ENCODE data around the gene INPP4B. TPM values are rescaled to one million over a fixed set of nuclear protein-coding genes. Genes with fewer than 3 reads are reported as not detected.

Gene INPP4B
- total RNA-seq, 1 donor, result 54.2 TPM

GRCh38 chr4:142544594-142544993, 301.5 kb downstream of the INPP4B start:
- no peak for TF ChIP-seq CTCF (IDR thresholded peaks at IDR 0.05; ENCODE audit: insufficient read depth, low read length)
- H3K4me3 ChIP-seq (ENCODE audit: low read depth, low read length), result no peak overlapping the region
- DNase-seq (ENCODE audit: low read depth), result no peak

GRCh38 chr4:142544039-142544438, 302.1 kb downstream of the INPP4B start:
- no peak for DNase-seq (ENCODE audit: low read depth)
- H3K4me3 ChIP-seq (ENCODE audit: low read depth, low read length), result no peak overlapping the region
- TF ChIP-seq CTCF (IDR thresholded peaks at IDR 0.05; ENCODE audit: insufficient read depth, low read length), result no peak

- DNase-seq (ENCODE audit: low read depth), result no peak
- TF ChIP-seq CTCF (IDR thresholded peaks at IDR 0.05; ENCODE audit: insufficient read depth, low read length), result no peak
- no peak overlapping the region for H3K4me3 ChIP-seq (ENCODE audit: low read depth, low read length)
Measured at GRCh38 chr4:142540483-142540804, 305.7 kb downstream of the INPP4B start.

- no peak for DNase-seq (ENCODE audit: low read depth)
- no peak for TF ChIP-seq CTCF (IDR thresholded peaks at IDR 0.05; ENCODE audit: insufficient read depth, low read length)
- H3K4me3 ChIP-seq (ENCODE audit: low read depth, low read length), result no peak overlapping the region
Measured at GRCh38 chr4:142539796-142540482, 306.2 kb downstream of the INPP4B start.

- H3K4me3 ChIP-seq (ENCODE audit: low read depth, low read length), result no peak overlapping the region
- DNase-seq (ENCODE audit: low read depth), result no peak
- no peak for TF ChIP-seq CTCF (IDR thresholded peaks at IDR 0.05; ENCODE audit: insufficient read depth, low read length)
Measured at GRCh38 chr4:142535009-142535408, 311.1 kb downstream of the INPP4B start.

- H3K4me3 ChIP-seq (ENCODE audit: low read depth, low read length), result no peak overlapping the region
- DNase-seq (ENCODE audit: low read depth), result no peak
- no peak for TF ChIP-seq CTCF (IDR thresholded peaks at IDR 0.05; ENCODE audit: insufficient read depth, low read length)
Measured at GRCh38 chr4:142532054-142532453, 314.0 kb downstream of the INPP4B start.

GRCh38 chr4:142530728-142531127, 315.4 kb downstream of the INPP4B start:
- TF ChIP-seq CTCF (IDR thresholded peaks at IDR 0.05; ENCODE audit: insufficient read depth, low read length), result no peak
- DNase-seq (ENCODE audit: low read depth), result no peak
- no peak overlapping the region for H3K4me3 ChIP-seq (ENCODE audit: low read depth, low read length)
